CD4-positive, alpha-beta memory T cell (primary cell): ENCODE results near the gene PACRG. TPM values are rescaled to one million over a fixed set of nuclear protein-coding genes. Genes with fewer than 3 reads are reported as not detected.

Source experiments
- CTCF ChIA-PET: fragments of 350-600 bp; sonication (Branson Sonifier 250); formaldehyde crosslinking; loops from one replicate; lab custom pipeline; 2021; ENCODE audit warnings: inconsistent platforms; ENCODE audit not compliant: partially characterized antibody; lab: Charles Lee
- POLR2A ChIA-PET: fragments of 350-600 bp; sonication (Branson Sonifier 250); formaldehyde crosslinking; loops from one replicate; lab custom pipeline; 2021; ENCODE audit not compliant: partially characterized antibody; lab: Charles Lee
- DNase-seq, 5 donors: peaks; one replicate each; pipeline versions ENCODE4 v3.0.0 to v3.0.0-alpha.2; 2020 to 2022; ENCODE audit warnings: mixed read lengths in 1 of 5
- H3K27ac ChIP-seq: one replicate; pipeline ENCODE4 v1.7.0; 2013; ENCODE audit warnings: low read depth, low read length
- H3K27me3 ChIP-seq: 2 replicates; pipeline ENCODE4 v1.7.0; 2013; ENCODE audit warnings: mild to moderate bottlenecking, low read length, moderate library complexity; ENCODE audit not compliant: insufficient read depth
- H3K36me3 ChIP-seq: 2 replicates; pipeline ENCODE4 v1.7.0; 2013; ENCODE audit warnings: mild to moderate bottlenecking, low read length, moderate library complexity; ENCODE audit not compliant: insufficient read depth
- H3K4me1 ChIP-seq: 2 replicates; pipeline ENCODE4 v1.7.0; 2013; ENCODE audit warnings: mild to moderate bottlenecking, low read length, moderate library complexity; ENCODE audit not compliant: insufficient read depth
- H3K4me3 ChIP-seq, 2 donors: one replicate each; pipeline ENCODE4 v1.7.0; 2013; ENCODE audit warnings: low read length in 2 of 2, mild to moderate bottlenecking in 1 of 2
- H3K9me3 ChIP-seq, 2 donors: one replicate each; pipeline ENCODE4 v1.7.0; 2013; ENCODE audit warnings: low read length in 2 of 2, control low read depth in 1 of 2; ENCODE audit not compliant: control insufficient read depth in 1 of 2
- H3K27ac Mint-ChIP-seq, 7 donors: one replicate each; pipeline ENCODE4 v1.8.0; 2020 to 2021; ENCODE audit warnings: mixed read lengths in 7 of 7, mild to moderate bottlenecking in 6 of 7, inconsistent platforms in 3 of 7, moderate library complexity in 3 of 7
- H3K27me3 Mint-ChIP-seq, 2 donors: one replicate each; pipeline ENCODE4 v1.8.0; 2020 to 2021; ENCODE audit warnings: mixed read lengths in 2 of 2
- H3K36me3 Mint-ChIP-seq, 2 donors: one replicate each; pipeline ENCODE4 v1.8.0; 2020 to 2021; ENCODE audit warnings: mixed read lengths in 2 of 2, inconsistent platforms in 1 of 2, mild to moderate bottlenecking in 1 of 2
- H3K4me1 Mint-ChIP-seq, 4 donors: one replicate each; pipeline ENCODE4 v1.8.0; 2020 to 2021; ENCODE audit warnings: mixed read lengths in 4 of 4, mild to moderate bottlenecking in 1 of 4
- H3K4me3 Mint-ChIP-seq, 8 donors: one replicate each; pipeline ENCODE4 v1.8.0; 2020 to 2021; ENCODE audit warnings: mixed read lengths in 8 of 8, mild to moderate bottlenecking in 7 of 8, moderate library complexity in 6 of 8, inconsistent platforms in 3 of 8
- H3K9me3 Mint-ChIP-seq, 8 donors: one replicate each; pipeline ENCODE4 v1.8.0; 2020 to 2021; ENCODE audit warnings: mixed read lengths in 8 of 8, mild to moderate bottlenecking in 5 of 8, inconsistent platforms in 3 of 8, moderate library complexity in 1 of 8
- intact Hi-C: fragments of 100-400 bp; cut with micrococcal nuclease; formaldehyde crosslinking; loops from one replicate; pipeline ENCODE4 v1.15.1; 2023
- polyA plus RNA-seq, 2 donors: library from polyadenylated mRNA; unstranded; fragments of 300-500 nt; fragmentation: Illumina TruSeq; gene quantifications; one replicate each; pipeline ENCODE4 v1.2.3, GENCODE V29; 2021
- total RNA-seq, 2 experiments: library from RNA; stranded (reverse); gene quantifications; one replicate each; pipeline ENCODE4 v1.2.3, GENCODE V29; 2021

Gene PACRG
- total and polyA plus RNA-seq, 4 experiments from 2014 or later, result 0.21 to 1.5 (median 0.81) TPM; not detected in 1

- no peaks in the 10 kb centered on the region for H3K36me3 Mint-ChIP-seq
- peaks cover 4 to 17% of the 10 kb centered on the region in 2 donors for H3K27me3 Mint-ChIP-seq
- Histone ChIP-seq H3K27me3 (no peaks in the 10 kb centered on the region), H3K27ac (no peak overlapping the region), H3K36me3 (no peaks in the 10 kb centered on the region), H3K9me3 (no peaks in the 10 kb centered on the region), H3K4me1 (no peaks in the 10 kb centered on the region), H3K4me3 (no peak overlapping the region)
- no peak overlapping the region for H3K27ac Mint-ChIP-seq
- no peak for DNase-seq
- ChIA-PET POLR2A (no interaction called here), CTCF (interaction anchor here (1.4 kb wide), 1 partner anchor 12 kb away, joined by 5 read pairs; no protein-coding TSS in a partner anchor)
- H3K4me3 Mint-ChIP-seq, result no peak overlapping the region
- intact Hi-C loops, result no loop called here
- peaks cover 0 to 2% (median 0%) of the 10 kb centered on the region in 4 donors for H3K4me1 Mint-ChIP-seq
- H3K9me3 Mint-ChIP-seq, result no peaks in the 10 kb centered on the region
Measured at GRCh38 chr6:163175301-163175700, 447.5 kb downstream of the PACRG start.

GRCh38 chr6:163176097-163176496 lies 448.3 kb downstream of the PACRG start:
- H3K36me3 Mint-ChIP-seq, result no peaks in the 10 kb centered on the region
- H3K4me3 Mint-ChIP-seq, result no peak overlapping the region
- peaks cover 4 to 17% of the 10 kb centered on the region in 2 donors for H3K27me3 Mint-ChIP-seq
- Histone ChIP-seq H3K36me3 (no peaks in the 10 kb centered on the region), H3K4me1 (no peaks in the 10 kb centered on the region), H3K27ac (no peak overlapping the region), H3K4me3 (no peak overlapping the region), H3K9me3 (no peaks in the 10 kb centered on the region), H3K27me3 (no peaks in the 10 kb centered on the region)
- POLR2A ChIA-PET, result no interaction called here
- H3K4me1 Mint-ChIP-seq, result no peaks in the 10 kb centered on the region
- H3K9me3 Mint-ChIP-seq, result no peaks in the 10 kb centered on the region
- DNase-seq, result no peak
- intact Hi-C loops, result no loop called here
- CTCF ChIA-PET, result no interaction called here
- no peak overlapping the region for H3K27ac Mint-ChIP-seq

- Histone ChIP-seq H3K36me3 (no peaks in the 10 kb centered on the region), H3K4me3 (no peak overlapping the region), H3K27ac (no peak overlapping the region), H3K9me3 (no peaks in the 10 kb centered on the region), H3K27me3 (no peaks in the 10 kb centered on the region), H3K4me1 (no peaks in the 10 kb centered on the region)
- no peaks in the 10 kb centered on the region for H3K9me3 Mint-ChIP-seq
- ChIA-PET POLR2A (no interaction called here), CTCF (interaction anchor here (0.7 kb wide), 1 partner anchor 25 kb away, joined by 3 read pairs; no protein-coding TSS in a partner anchor)
- H3K4me1 Mint-ChIP-seq, result no peaks in the 10 kb centered on the region
- no peak for DNase-seq
- intact Hi-C loops, result no loop called here
- no peaks in the 10 kb centered on the region for H3K36me3 Mint-ChIP-seq
- peaks cover 4 to 19% of the 10 kb centered on the region in 2 donors for H3K27me3 Mint-ChIP-seq
- no peak overlapping the region for H3K4me3 Mint-ChIP-seq
- no peak overlapping the region for H3K27ac Mint-ChIP-seq
Measured at GRCh38 chr6:163177007-163177406, 449.2 kb downstream of the PACRG start.

GRCh38 chr6:163177892-163178420 lies 450.2 kb downstream of the PACRG start:
- CTCF ChIA-PET, result no interaction called here
- Mint-ChIP-seq H3K9me3 (no peaks in the 10 kb centered on the region), H3K27me3 (peaks cover 4 to 19% of the 10 kb centered on the region in 2 donors), H3K4me1 (no peaks in the 10 kb centered on the region), H3K4me3 (no peak overlapping the region), H3K27ac (no peak overlapping the region), H3K36me3 (no peaks in the 10 kb centered on the region)
- Histone ChIP-seq H3K4me1 (no peaks in the 10 kb centered on the region), H3K9me3 (no peaks in the 10 kb centered on the region), H3K36me3 (no peaks in the 10 kb centered on the region), H3K27me3 (no peaks in the 10 kb centered on the region), H3K4me3 (no peak overlapping the region), H3K27ac (no peak overlapping the region)
- no peak for DNase-seq
- intact Hi-C loops, result no loop called here
- POLR2A ChIA-PET, result no interaction called here

- Mint-ChIP-seq H3K4me3 (no peak overlapping the region), H3K36me3 (no peaks in the 10 kb centered on the region), H3K27ac (no peak overlapping the region), H3K27me3 (peaks cover 4 to 19% of the 10 kb centered on the region in 2 donors), H3K4me1 (no peaks in the 10 kb centered on the region), H3K9me3 (no peaks in the 10 kb centered on the region)
- CTCF ChIA-PET, result interaction anchor here (2.5 kb wide), 1 partner anchor 9 kb away, joined by 7 read pairs; no protein-coding TSS in a partner anchor
- DNase-seq, result no peak
- no peaks in the 10 kb centered on the region for H3K4me1 ChIP-seq
- H3K27me3 ChIP-seq, result no peaks in the 10 kb centered on the region
- intact Hi-C loops, result no loop called here
- no peak overlapping the region for H3K4me3 ChIP-seq
- POLR2A ChIA-PET, result no interaction called here
- H3K9me3 ChIP-seq, result no peaks in the 10 kb centered on the region
- H3K27ac ChIP-seq, result no peak overlapping the region
- H3K36me3 ChIP-seq, result no peaks in the 10 kb centered on the region
Measured at GRCh38 chr6:163179061-163179460, 451.3 kb downstream of the PACRG start.

GRCh38 chr6:163179721-163180120 lies 451.9 kb downstream of the PACRG start:
- Mint-ChIP-seq H3K27me3 (peaks cover 4 to 18% of the 10 kb centered on the region in 2 donors), H3K4me3 (no peak overlapping the region), H3K27ac (no peak overlapping the region), H3K4me1 (no peaks in the 10 kb centered on the region), H3K9me3 (no peaks in the 10 kb centered on the region), H3K36me3 (no peaks in the 10 kb centered on the region)
- H3K4me1 ChIP-seq, result no peaks in the 10 kb centered on the region
- intact Hi-C loops, result no loop called here
- no peaks in the 10 kb centered on the region for H3K27me3 ChIP-seq
- ChIA-PET POLR2A (no interaction called here), CTCF (interaction anchor here (1.0 to 2.5 kb wide), 3 partner anchors 9 to 12 kb away, joined by 3 to 7 read pairs (median 3); no protein-coding TSS in a partner anchor)
- DNase-seq, result no peak
- H3K9me3 ChIP-seq, result no peaks in the 10 kb centered on the region
- H3K4me3 ChIP-seq, result no peak overlapping the region
- H3K27ac ChIP-seq, result no peak overlapping the region
- no peaks in the 10 kb centered on the region for H3K36me3 ChIP-seq

GRCh38 chr6:163180874-163181541 lies 453.2 kb downstream of the PACRG start:
- Mint-ChIP-seq H3K9me3 (no peaks in the 10 kb centered on the region), H3K36me3 (no peaks in the 10 kb centered on the region), H3K4me1 (no peaks in the 10 kb centered on the region), H3K27me3 (peaks cover 6 to 11% of the 10 kb centered on the region in 2 donors), H3K4me3 (no peak overlapping the region), H3K27ac (no peak overlapping the region)
- intact Hi-C loops, result no loop called here
- Histone ChIP-seq H3K4me1 (no peaks in the 10 kb centered on the region), H3K9me3 (no peaks in the 10 kb centered on the region), H3K4me3 (no peak overlapping the region), H3K27ac (no peak overlapping the region), H3K36me3 (no peaks in the 10 kb centered on the region), H3K27me3 (no peaks in the 10 kb centered on the region)
- DNase-seq, result no peak
- POLR2A ChIA-PET, result no interaction called here
- CTCF ChIA-PET, result interaction anchor here (1.4 to 2.5 kb wide), 2 partner anchors 11 to 12 kb away, joined by 3 to 7 read pairs; no protein-coding TSS in a partner anchor
